HEK293T (cell line): Measurements from ENCODE around the gene ABCC8.

ENCODE experiments used
- ARNT ChIP-seq: fragments of 450-650 bp; IDR thresholded peaks from 2 replicates; pipeline ENCODE4 v1.6.1; 2017; ENCODE audit warnings: mild to moderate bottlenecking
- BHLHE40 ChIP-seq: fragments of 450-650 bp; IDR thresholded peaks from 2 replicates; pipeline ENCODE4 v1.6.1; 2016; ENCODE audit warnings: mild to moderate bottlenecking, moderate library complexity, borderline replicate concordance
- FOXA1 ChIP-seq: fragments of 450-650 bp; IDR thresholded peaks from 2 replicates; pipeline ENCODE4 v1.6.1; 2016; ENCODE audit warnings: mild to moderate bottlenecking
- FOXK2 ChIP-seq: fragments of 450-650 bp; IDR thresholded peaks from 2 replicates; pipeline ENCODE4 v1.6.1; 2016; ENCODE audit warnings: mild to moderate bottlenecking
- FOXM1 ChIP-seq: fragments of 450-650 bp; IDR thresholded peaks from 2 replicates; pipeline ENCODE4 v1.6.1; 2017; ENCODE audit warnings: mild to moderate bottlenecking, borderline replicate concordance
- HDGF ChIP-seq: fragments of 450-650 bp; IDR thresholded peaks from 2 replicates; pipeline ENCODE4 v1.6.1; 2017; ENCODE audit warnings: antibody characterized with exemption, borderline replicate concordance
- LEF1 ChIP-seq: fragments of 450-650 bp; IDR thresholded peaks from 2 replicates; pipeline ENCODE4 v1.6.1; 2017; ENCODE audit warnings: mild to moderate bottlenecking, borderline replicate concordance
- NFRKB ChIP-seq: fragments of 450-650 bp; IDR thresholded peaks from 2 replicates; pipeline ENCODE4 v1.6.1; 2016; ENCODE audit warnings: mild to moderate bottlenecking, moderate library complexity
- SP1 ChIP-seq: fragments of 450-650 bp; IDR thresholded peaks from 2 replicates; pipeline ENCODE4 v1.6.1; 2017
- TF ChIP-seq, protein P1 (sequence below): fragments of 450-650 bp; IDR thresholded peaks from 2 replicates; pipeline ENCODE4 v1.6.1; 2016

GRCh38 chr11:17462940-17463339 lies 13.7 kb downstream of the ABCC8 start:
- no peak for TF ChIP-seq FOXA1
- TF ChIP-seq NFRKB: no peak
- TF ChIP-seq FOXM1: no peak
- no peak for TF ChIP-seq HDGF
- TF ChIP-seq SP1: no peak
- TF ChIP-seq, protein P1, sequence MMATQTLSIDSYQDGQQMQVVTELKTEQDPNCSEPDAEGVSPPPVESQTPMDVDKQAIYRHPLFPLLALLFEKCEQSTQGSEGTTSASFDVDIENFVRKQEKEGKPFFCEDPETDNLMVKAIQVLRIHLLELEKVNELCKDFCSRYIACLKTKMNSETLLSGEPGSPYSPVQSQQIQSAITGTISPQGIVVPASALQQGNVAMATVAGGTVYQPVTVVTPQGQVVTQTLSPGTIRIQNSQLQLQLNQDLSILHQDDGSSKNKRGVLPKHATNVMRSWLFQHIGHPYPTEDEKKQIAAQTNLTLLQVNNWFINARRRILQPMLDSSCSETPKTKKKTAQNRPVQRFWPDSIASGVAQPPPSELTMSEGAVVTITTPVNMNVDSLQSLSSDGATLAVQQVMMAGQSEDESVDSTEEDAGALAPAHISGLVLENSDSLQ: no peak
- TF ChIP-seq BHLHE40: no peak
- no peak for TF ChIP-seq ARNT
- TF ChIP-seq LEF1: no peak
- no peak for TF ChIP-seq FOXK2
